ENCODE measurements around the gene TTLL7.

TTLL7 gene

GRCh38 chr1:83816836-83817235 lies 182.1 kb downstream of the TTLL7 start:
- Histone ChIP-seq H3K27ac (ENCODE audit: insufficient read depth in 1 of 2, low read depth in 1 of 2, low read length in 2 of 2, poor library complexity in 1 of 2, severe bottlenecking in 2 of 2) (no peak overlapping the region), H3K9me3 (ENCODE audit: control extremely low read depth in 1 of 5, control insufficient read depth in 4 of 5, insufficient read depth in 2 of 5, low read depth in 1 of 5, low read length in 4 of 5) (peaks cover 0 to 1% (median 0%) of the 10 kb centered on the region in 5 experiments), H3K4me3 (ENCODE audit: control insufficient read depth in 1 of 7, extremely low read depth in 1 of 7, insufficient read depth in 4 of 7, low read depth in 2 of 7, low read length in 6 of 7) (no peak overlapping the region), H3K36me3 (ENCODE audit: control insufficient read depth in 4 of 4, insufficient read depth in 4 of 4, low read length in 3 of 4) (no peaks in the 10 kb centered on the region), H3K4me1 (ENCODE audit: control extremely low read depth in 1 of 4, control insufficient read depth in 4 of 4, insufficient read depth in 4 of 4, low read length in 3 of 4) (peaks cover 0 to 9% (median 0%) of the 10 kb centered on the region in 4 experiments), H3K27me3 (replicated peaks in 2 of 5; ENCODE audit: control insufficient read depth in 4 of 5, insufficient read depth in 5 of 5, low read length in 4 of 5) (no peaks in the 10 kb centered on the region)
- POLR2A ChIA-PET, result no interaction called here
- 80% methylated on average over 1 of the region's 4 CpGs for WGBS (ENCODE audit: insufficient coverage)
- CTCF ChIA-PET, result no interaction called here
- no peak for DNase-seq

- H3K9me3 ChIP-seq (ENCODE audit: control extremely low read depth in 1 of 5, control insufficient read depth in 4 of 5, insufficient read depth in 2 of 5, low read depth in 1 of 5, low read length in 4 of 5), result no peaks in the 10 kb centered on the region
- peaks cover 0 to 9% (median 0%) of the 10 kb centered on the region in 4 experiments for H3K4me1 ChIP-seq (ENCODE audit: control extremely low read depth in 1 of 4, control insufficient read depth in 4 of 4, insufficient read depth in 4 of 4, low read length in 3 of 4)
- ChIA-PET CTCF (no interaction called here), POLR2A (no interaction called here)
- no peaks in the 10 kb centered on the region for H3K36me3 ChIP-seq (ENCODE audit: control insufficient read depth in 4 of 4, insufficient read depth in 4 of 4, low read length in 3 of 4)
- WGBS (ENCODE audit: insufficient coverage), result no CpG with 5 or more reads among the region's 1 CpG
- no peak for DNase-seq
- no peak overlapping the region for H3K4me3 ChIP-seq (ENCODE audit: control insufficient read depth in 1 of 7, extremely low read depth in 1 of 7, insufficient read depth in 4 of 7, low read depth in 2 of 7, low read length in 6 of 7)
- H3K27ac ChIP-seq (ENCODE audit: insufficient read depth in 1 of 2, low read depth in 1 of 2, low read length in 2 of 2, poor library complexity in 1 of 2, severe bottlenecking in 2 of 2), result no peak overlapping the region
- H3K27me3 ChIP-seq (replicated peaks in 2 of 5; ENCODE audit: control insufficient read depth in 4 of 5, insufficient read depth in 5 of 5, low read length in 4 of 5), result no peaks in the 10 kb centered on the region
Measured at GRCh38 chr1:83815330-83815729, 183.6 kb downstream of the TTLL7 start.
